SK-N-SH (cell line): ENCODE results near the gene USP2. TPM values are rescaled to one million over a fixed set of nuclear protein-coding genes. Genes with fewer than 3 reads are reported as not detected.

Experiments
- CTCF ChIA-PET: fragments of 300-600, 350-600 bp; formaldehyde crosslinking; extraction: SDS; loops from one replicate; lab custom pipeline; 2021; lab: Yijun Ruan, JAX
- POLR2A ChIA-PET: fragments of 350-600 bp; sonication (Branson Sonifier 250); formaldehyde crosslinking; extraction: SDS; loops from one replicate; lab custom pipeline; 2020; ENCODE audit warnings: antibody characterized with exemption, inconsistent platforms; lab: Yijun Ruan, JAX
- DNase-seq: peaks from one replicate; pipeline ENCODE4 v3.0.0; 2012
- H2AFZ ChIP-seq: fragments of 200-600 bp; sonication (generic); 2 replicates; pipeline ENCODE4 v1.8.1; 2016; ENCODE audit warnings: antibody characterized with exemption, mild to moderate bottlenecking, low read depth
- H3F3A ChIP-seq: fragments of 200-600 bp; sonication (generic); replicated peaks from 2 replicates; pipeline ENCODE3; 2016; ENCODE audit warnings: antibody characterized with exemption, mild to moderate bottlenecking; ENCODE audit not compliant: insufficient read depth
- H3K27ac ChIP-seq, 2 experiments: fragments of 200-500 bp in 1 of 2; fragments of 200-600 bp in 1 of 2; sonication (Bioruptor generic) in 1 of 2; sonication (generic), shearing (Covaris generic) in 1 of 2; 2 replicates each; pipeline versions ENCODE4 v1.5.1 to v1.6.1; 2014 to 2016; ENCODE audit warnings: low read depth in 2 of 2, inconsistent platforms in 1 of 2, low read length in 1 of 2, mild to moderate bottlenecking in 1 of 2, mixed read lengths in 1 of 2
- H3K27me3 ChIP-seq: fragments of 200-600 bp; sonication (generic), shearing (Covaris generic); 2 replicates; pipeline ENCODE4 v1.6.1; 2016; ENCODE audit warnings: mixed run types; ENCODE audit not compliant: insufficient read depth
- H3K36me3 ChIP-seq, 2 experiments: fragments of 200-500 bp in 1 of 2; fragments of 200-600 bp in 1 of 2; sonication (Bioruptor generic) in 1 of 2; sonication (generic) in 1 of 2; replicated peaks in 1 of 2; 2 replicates each; pipeline versions ENCODE3 to v1.5.1; 2014 to 2016; ENCODE audit warnings: low read length in 1 of 2, mild to moderate bottlenecking in 1 of 2; ENCODE audit not compliant: insufficient read depth in 2 of 2, control insufficient read depth in 1 of 2
- H3K4me1 ChIP-seq, 2 experiments: fragments of 200-500 bp in 1 of 2; fragments of 200-600 bp in 1 of 2; sonication (Bioruptor generic) in 1 of 2; sonication (generic), shearing (Covaris generic) in 1 of 2; 2 replicates each; pipeline versions ENCODE4 v1.5.1 to v1.6.1; 2014 to 2016; ENCODE audit warnings: low read depth in 1 of 2, low read length in 1 of 2, mixed run types in 1 of 2; ENCODE audit not compliant: insufficient read depth in 2 of 2, control insufficient read depth in 1 of 2
- H3K4me2 ChIP-seq: fragments of 200-600 bp; sonication (generic), shearing (Covaris generic); 2 replicates; pipeline ENCODE4 v1.6.1; 2017; ENCODE audit warnings: mixed run types
- H3K4me3 ChIP-seq, 2 experiments: fragments of 200-500 bp in 1 of 2; fragments of 200-600 bp in 1 of 2; sonication (Bioruptor generic) in 1 of 2; sonication (generic), shearing (Covaris generic) in 1 of 2; 2 replicates each; pipeline versions ENCODE4 v1.5.1 to v1.8.1; 2014 to 2016; ENCODE audit warnings: low read depth in 2 of 2, inconsistent platforms in 1 of 2, low read length in 1 of 2, mild to moderate bottlenecking in 1 of 2, mixed read lengths in 1 of 2, moderate library complexity in 1 of 2
- H3K79me2 ChIP-seq: fragments of 200-600 bp; sonication (generic); 2 replicates; pipeline ENCODE4 v1.8.1; 2017; ENCODE audit warnings: mild to moderate bottlenecking; ENCODE audit not compliant: insufficient read depth
- H3K9ac ChIP-seq: fragments of 200-600 bp; sonication (generic); 2 replicates; pipeline ENCODE4 v1.6.1; 2017; ENCODE audit warnings: mixed run types
- H3K9me2 ChIP-seq: fragments of 200-600 bp; sonication (generic); 2 replicates; pipeline ENCODE4 v1.6.1; 2017; ENCODE audit warnings: mixed run types
- H3K9me3 ChIP-seq: fragments of 200-600 bp; sonication (generic); 2 replicates; pipeline ENCODE4 v1.6.1; 2017; ENCODE audit warnings: mixed run types, mild to moderate bottlenecking, moderate library complexity
- H4K20me1 ChIP-seq: fragments of 200-600 bp; sonication (generic); 2 replicates; pipeline ENCODE4 v1.6.1; 2017; ENCODE audit warnings: mild to moderate bottlenecking, mixed run types; ENCODE audit not compliant: insufficient read depth
- CHD2 ChIP-seq: fragments of 150-350 bp; IDR thresholded peaks from 2 replicates; pipeline ENCODE4 v1.6.1; 2018; ENCODE audit warnings: low read length; ENCODE audit not compliant: partially characterized antibody
- EP300 ChIP-seq, 2 experiments: IDR thresholded peaks; 2 replicates each; pipeline versions ENCODE4 v1.4.0 to v1.6.1; 2012; ENCODE audit warnings: borderline replicate concordance in 1 of 2, low read depth in 1 of 2, low read length in 1 of 2
- EZH2phosphoT487 ChIP-seq: fragments of 200-600 bp; sonication (generic); IDR thresholded peaks from 2 replicates; pipeline ENCODE4 v1.6.1; 2017; ENCODE audit warnings: low read depth, mixed run types, mild to moderate bottlenecking, antibody characterized with exemption, moderate library complexity, borderline replicate concordance
- FOSL2 ChIP-seq: IDR thresholded peaks from 2 replicates; pipeline ENCODE4 v1.4.0; 2012; ENCODE audit warnings: low read depth, mild to moderate bottlenecking, moderate library complexity, borderline replicate concordance
- JUND ChIP-seq: IDR thresholded peaks from 2 replicates; pipeline ENCODE4 v1.4.0; 2012
- MXI1 ChIP-seq: IDR thresholded peaks from 2 replicates; pipeline ENCODE4 v1.6.1; 2012; ENCODE audit warnings: mild to moderate bottlenecking, low read depth, low read length, improper control_type of control experiment
- NRF1 ChIP-seq: IDR thresholded peaks from 2 replicates; pipeline ENCODE4 v1.6.1; 2012; ENCODE audit warnings: low read depth, mild to moderate bottlenecking, low read length
- POLR2AphosphoS5 ChIP-seq: IDR thresholded peaks from 2 replicates; pipeline ENCODE4 v1.6.1; 2012; ENCODE audit warnings: low read depth, low read length
- RAD21 ChIP-seq: IDR thresholded peaks from 2 replicates; pipeline ENCODE4 v1.6.1; 2012; ENCODE audit warnings: mild to moderate bottlenecking, low read length
- SIN3A ChIP-seq: IDR thresholded peaks from 2 replicates; pipeline ENCODE4 v1.6.1; 2012; ENCODE audit warnings: low read depth, mild to moderate bottlenecking, low read length, moderate library complexity, borderline replicate concordance
- TAF1 ChIP-seq: IDR thresholded peaks from 2 replicates; pipeline ENCODE4 v1.6.1; 2012; ENCODE audit warnings: low read depth, mild to moderate bottlenecking, low read length, moderate library complexity, borderline replicate concordance
- TCF12 ChIP-seq: IDR thresholded peaks from 2 replicates; pipeline ENCODE4 v1.4.0; 2012
- WGBS: methylation state at CpG from one replicate; pipeline ENCODE4 v1.1.6; 2017; ENCODE audit warnings: low lambda C conversion rate; 5-methylcytosine and 5-hydroxymethylcytosine counted together
- polyA plus RNA-seq, 3 experiments: library from polyadenylated mRNA; depleted of rRNA; stranded (reverse); fragments of >200 nt; gene quantifications; 2 replicates each; pipeline ENCODE4 v1.2.3, GENCODE V29; 2012
- TF ChIP-seq, protein P1 (sequence below): fragments of 150-350 bp; IDR thresholded peaks from 2 replicates; pipeline ENCODE4 v1.6.1; 2017; ENCODE audit warnings: antibody characterized with exemption, low read length, low read depth, borderline replicate concordance
- TF ChIP-seq, protein P2 (sequence below): IDR thresholded peaks from 2 replicates; pipeline ENCODE4; 2012
- TF ChIP-seq, protein P3 (sequence below): IDR thresholded peaks from 2 replicates; pipeline ENCODE4 v1.4.0; 2012; ENCODE audit warnings: low read depth, borderline replicate concordance

Gene USP2
- polyA plus RNA-seq, 1 of the 3 experiments (the other 2 are of a cell fraction), result 0.97 TPM

DNA sequence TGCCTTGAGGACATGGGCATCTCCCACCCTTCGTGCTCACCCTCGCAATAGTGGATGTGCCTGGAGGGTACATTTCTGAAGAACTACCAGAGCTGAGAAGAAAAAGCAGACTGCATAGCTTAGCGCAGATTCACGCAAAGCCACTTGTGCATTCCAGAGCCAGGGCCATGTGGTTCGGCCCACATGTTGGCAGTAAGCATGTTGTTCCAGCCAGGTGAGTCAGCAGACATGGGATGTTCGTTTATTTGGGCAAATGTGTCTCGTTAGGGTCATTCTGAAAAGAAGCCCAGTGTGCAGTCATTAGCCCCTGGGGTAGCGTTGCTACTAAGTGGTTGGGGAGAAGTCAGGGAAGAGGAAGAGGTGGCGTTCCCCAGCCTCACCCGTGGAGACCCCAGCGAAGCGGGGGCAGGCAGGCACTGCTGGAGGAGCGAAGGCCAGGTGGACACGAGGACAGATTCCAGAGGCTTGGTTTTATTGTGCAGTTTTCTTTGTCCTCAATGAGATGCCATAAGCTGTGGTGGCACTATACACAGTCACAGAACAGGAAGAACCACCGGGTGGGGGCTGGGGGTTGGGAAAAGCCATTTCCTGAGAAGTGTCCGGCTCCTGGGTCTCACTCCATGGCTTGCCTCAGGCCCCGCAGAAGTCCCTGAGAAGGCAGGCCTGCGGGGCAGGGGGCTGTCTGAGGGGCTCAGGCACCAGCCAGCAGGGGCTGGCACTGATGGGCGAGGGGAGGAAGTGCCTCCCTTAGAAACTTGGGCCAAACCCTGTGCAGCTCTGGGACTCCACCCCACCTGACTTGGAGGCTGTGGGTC lies 36.4 kb upstream of the USP2 start (continued):
- TF ChIP-seq, protein P1, sequence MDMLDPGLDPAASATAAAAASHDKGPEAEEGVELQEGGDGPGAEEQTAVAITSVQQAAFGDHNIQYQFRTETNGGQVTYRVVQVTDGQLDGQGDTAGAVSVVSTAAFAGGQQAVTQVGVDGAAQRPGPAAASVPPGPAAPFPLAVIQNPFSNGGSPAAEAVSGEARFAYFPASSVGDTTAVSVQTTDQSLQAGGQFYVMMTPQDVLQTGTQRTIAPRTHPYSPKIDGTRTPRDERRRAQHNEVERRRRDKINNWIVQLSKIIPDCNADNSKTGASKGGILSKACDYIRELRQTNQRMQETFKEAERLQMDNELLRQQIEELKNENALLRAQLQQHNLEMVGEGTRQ, result peak; percentile 41; the same call in 1 of the 2 replicates
- TF ChIP-seq SIN3A, result peak; percentile 84
- peak; percentile 49; the same call in 1 of the 2 replicates for TF ChIP-seq MXI1
- TF ChIP-seq, protein P2, sequence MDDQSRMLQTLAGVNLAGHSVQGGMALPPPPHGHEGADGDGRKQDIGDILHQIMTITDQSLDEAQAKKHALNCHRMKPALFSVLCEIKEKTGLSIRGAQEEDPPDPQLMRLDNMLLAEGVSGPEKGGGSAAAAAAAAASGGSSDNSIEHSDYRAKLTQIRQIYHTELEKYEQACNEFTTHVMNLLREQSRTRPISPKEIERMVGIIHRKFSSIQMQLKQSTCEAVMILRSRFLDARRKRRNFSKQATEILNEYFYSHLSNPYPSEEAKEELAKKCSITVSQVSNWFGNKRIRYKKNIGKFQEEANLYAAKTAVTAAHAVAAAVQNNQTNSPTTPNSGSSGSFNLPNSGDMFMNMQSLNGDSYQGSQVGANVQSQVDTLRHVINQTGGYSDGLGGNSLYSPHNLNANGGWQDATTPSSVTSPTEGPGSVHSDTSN, result no peak; the same call in 1 of the 2 replicates
- peak; percentile 86 for TF ChIP-seq TCF12

DNA sequence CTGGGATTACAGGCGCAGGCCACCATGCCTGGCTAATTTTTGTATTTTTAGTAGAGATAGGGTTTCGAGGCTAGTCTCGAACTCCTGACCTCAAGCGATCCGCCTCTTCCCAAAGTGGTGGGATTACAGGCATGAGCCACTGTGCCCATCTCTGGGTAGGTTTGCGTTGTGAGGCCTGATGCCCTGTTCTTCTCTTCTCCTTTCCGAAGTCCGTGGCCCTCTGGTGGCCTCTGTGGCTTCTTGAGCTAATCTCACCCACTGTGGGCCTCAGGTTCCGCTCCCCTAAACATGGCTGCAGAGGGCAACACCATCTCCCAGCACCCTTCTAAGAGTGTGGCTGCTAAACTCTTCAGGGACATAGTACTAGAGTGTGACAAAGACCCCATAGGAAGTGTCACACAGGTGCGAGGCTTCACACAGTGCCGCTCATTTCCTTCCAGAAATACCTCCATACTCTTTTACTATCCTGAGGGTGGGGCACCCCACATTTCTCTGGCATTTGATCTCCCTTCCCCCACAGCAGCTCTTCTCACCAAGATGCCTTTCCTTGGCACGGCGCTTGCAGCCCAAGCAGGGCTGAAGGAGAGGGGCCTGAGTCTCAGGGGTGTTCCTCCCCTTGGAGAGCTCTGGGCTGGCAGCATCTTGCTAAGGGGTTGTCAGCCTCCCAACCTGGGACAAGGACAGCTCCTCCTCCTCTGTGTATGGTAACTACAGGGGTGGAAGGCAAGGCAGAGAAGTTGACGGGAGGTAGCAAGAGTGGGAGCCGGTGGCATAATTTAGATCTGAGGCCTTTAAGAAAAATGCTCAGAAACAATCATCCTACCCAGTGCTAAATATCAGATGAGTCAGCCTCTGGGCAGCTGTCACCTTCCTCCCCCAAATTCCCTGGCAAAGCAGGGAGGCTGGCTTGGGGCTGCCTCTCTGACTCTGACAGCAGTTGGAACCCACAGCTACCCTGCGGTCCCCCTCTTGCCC lies 35.4 kb upstream of the USP2 start:
- Histone ChIP-seq H3K79me2 (peaks cover 29% of the 10 kb centered on the region), H3K27ac (peak overlapping the region; percentile 56 to 84; a peak in 3 of 4 replicates), H3F3A (peaks cover 32% of the 10 kb centered on the region), H3K4me2 (peak overlapping the region; percentile 57), H3K4me3 (no peak overlapping the region), H3K4me1 (peaks cover 25 to 36% of the 10 kb centered on the region in 2 experiments), H2AFZ (no peak overlapping the region), H3K36me3 (peaks cover 22 to 33% of the 10 kb centered on the region in 2 experiments), H3K9me2 (no peaks in the 10 kb centered on the region), H3K9ac (peak overlapping the region; percentile 37; the same call in 1 of the 2 replicates), H3K9me3 (no peaks in the 10 kb centered on the region), H3K27me3 (no peaks in the 10 kb centered on the region), H4K20me1 (peaks cover 34% of the 10 kb centered on the region)
- DNase-seq, result no peak
- TF ChIP-seq TCF12 (no peak), POLR2AphosphoS5 (peak; percentile 48), CHD2 (no peak), SIN3A (peak; percentile 31; the same call in 1 of the 2 replicates), EP300 (IDR thresholded peaks at IDR 0.05; ENCODE audit: borderline replicate concordance in 1 of 2, low read depth in 1 of 2, low read length in 1 of 2) (peak in 1 of 2 experiments; percentile 31; a peak in 1 of 4 replicates), JUND (peak; percentile 69), TAF1 (0 out of 2 replicates have a peak, but pooled peaks have one; percentile 5), RAD21 (no peak), FOSL2 (peak; percentile 67; the same call in 1 of the 2 replicates), NRF1 (no peak), EZH2phosphoT487 (no peak)
- TF ChIP-seq, protein P2, result peak; percentile 51
- TF ChIP-seq, protein P3, sequence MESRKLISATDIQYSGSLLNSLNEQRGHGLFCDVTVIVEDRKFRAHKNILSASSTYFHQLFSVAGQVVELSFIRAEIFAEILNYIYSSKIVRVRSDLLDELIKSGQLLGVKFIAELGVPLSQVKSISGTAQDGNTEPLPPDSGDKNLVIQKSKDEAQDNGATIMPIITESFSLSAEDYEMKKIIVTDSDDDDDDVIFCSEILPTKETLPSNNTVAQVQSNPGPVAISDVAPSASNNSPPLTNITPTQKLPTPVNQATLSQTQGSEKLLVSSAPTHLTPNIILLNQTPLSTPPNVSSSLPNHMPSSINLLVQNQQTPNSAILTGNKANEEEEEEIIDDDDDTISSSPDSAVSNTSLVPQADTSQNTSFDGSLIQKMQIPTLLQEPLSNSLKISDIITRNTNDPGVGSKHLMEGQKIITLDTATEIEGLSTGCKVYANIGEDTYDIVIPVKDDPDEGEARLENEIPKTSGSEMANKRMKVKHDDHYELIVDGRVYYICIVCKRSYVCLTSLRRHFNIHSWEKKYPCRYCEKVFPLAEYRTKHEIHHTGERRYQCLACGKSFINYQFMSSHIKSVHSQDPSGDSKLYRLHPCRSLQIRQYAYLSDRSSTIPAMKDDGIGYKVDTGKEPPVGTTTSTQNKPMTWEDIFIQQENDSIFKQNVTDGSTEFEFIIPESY, result no peak
- 76% methylated on average over 10 of the region's 16 CpGs for WGBS
- CTCF ChIA-PET, result interaction anchor here (0.9 to 1.9 kb wide), 5 partner anchors 35 to 79 kb away, joined by 3 to 7 read pairs (median 3); partner anchors contain the start of gene USP2
- POLR2A ChIA-PET, result interaction anchor here (1.2 kb wide), 1 partner anchor 58 kb away, joined by 4 read pairs; no protein-coding TSS in a partner anchor
